HG03108 (cell line): ENCODE measurements around the gene RSPRY1.
A peak's percentile ranks its signal among the peaks of the same experiment; 100 is the strongest.
"Not testable (repeated sequence)": the region's sequence is repeated elsewhere in the genome, so short reads cannot be mapped to it uniquely, and the experiment has no call there.

Experiments
- ATAC-seq: cut with Tn5 transposase; IDR thresholded peaks from one replicate; pipeline ENCODE4 v1.9.1; 2021; ENCODE audit warnings: moderate library complexity; ENCODE audit not compliant: unreplicated experiment

The RSPRY1 gene

DNA sequence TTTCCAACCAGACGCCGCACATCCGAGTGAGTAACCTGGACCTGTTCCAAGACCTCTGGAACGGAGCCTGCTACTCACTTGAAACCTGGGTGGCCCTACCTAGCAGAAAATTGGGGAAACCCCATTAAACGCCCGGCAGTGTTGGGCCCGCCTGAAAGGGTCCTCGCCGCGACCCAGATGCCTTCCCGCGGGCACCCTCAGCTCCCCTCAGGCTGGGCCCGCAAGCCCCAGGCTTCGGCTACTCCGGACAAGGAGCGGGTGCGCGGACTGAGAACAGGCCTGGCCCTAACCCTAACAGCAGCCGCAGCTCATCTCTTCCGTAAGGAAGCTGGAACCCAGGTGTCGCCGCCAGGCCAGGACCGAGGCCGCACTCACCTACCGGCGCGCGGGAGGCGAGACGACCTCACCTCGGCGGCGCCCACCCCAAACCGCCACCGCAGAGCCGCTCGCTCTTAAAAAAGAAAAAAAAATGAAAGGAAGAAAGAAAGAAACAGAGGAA lies 634 bp upstream of the RSPRY1 start:
- ATAC-seq = peak; percentile 23

GRCh38 chr16:57186872-57187854 lies 1.0 kb downstream of the RSPRY1 start:
- ATAC-seq = no peak

DNA sequence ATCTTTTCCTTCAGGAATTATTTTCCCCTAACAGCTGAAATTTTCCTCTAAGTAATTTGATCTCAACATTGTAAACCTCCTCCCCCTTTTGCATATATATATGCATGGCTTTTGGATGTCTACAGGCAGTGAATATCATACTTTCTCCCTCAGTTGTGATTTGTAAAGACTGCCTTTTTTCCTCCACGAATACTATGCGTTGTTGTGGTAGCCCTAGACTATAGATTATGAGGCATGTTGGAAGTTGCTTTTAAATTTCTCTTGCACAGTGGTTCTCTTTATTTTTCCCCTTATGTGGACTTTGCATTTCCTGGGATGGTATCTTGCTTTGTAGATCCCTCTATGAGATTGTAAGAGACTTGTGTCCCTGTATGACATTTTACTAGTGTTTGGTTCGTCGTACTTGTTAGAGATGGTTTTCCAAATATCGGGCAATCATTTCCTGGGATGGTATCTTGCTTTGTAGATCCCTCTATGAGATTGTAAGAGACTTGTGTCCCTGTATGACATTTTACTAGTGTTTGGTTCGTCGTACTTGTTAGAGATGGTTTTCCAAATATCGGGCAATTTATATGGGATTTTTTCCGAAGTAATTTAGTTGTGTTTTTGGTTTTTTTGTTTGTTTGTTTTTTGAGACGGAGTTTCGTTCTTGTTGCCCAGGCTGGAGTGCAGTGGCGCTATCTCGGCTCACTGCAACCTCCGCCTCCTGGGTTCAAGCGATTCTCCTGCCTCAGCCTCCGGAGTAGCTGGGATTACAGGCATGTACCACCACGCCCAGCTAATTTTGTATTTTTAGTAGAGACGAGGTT lies 2.0 kb downstream of the RSPRY1 start:
- not testable (repeated sequence) for ATAC-seq

GRCh38 chr16:57188711-57189002 lies 2.5 kb downstream of the RSPRY1 start:
- no peak for ATAC-seq

DNA sequence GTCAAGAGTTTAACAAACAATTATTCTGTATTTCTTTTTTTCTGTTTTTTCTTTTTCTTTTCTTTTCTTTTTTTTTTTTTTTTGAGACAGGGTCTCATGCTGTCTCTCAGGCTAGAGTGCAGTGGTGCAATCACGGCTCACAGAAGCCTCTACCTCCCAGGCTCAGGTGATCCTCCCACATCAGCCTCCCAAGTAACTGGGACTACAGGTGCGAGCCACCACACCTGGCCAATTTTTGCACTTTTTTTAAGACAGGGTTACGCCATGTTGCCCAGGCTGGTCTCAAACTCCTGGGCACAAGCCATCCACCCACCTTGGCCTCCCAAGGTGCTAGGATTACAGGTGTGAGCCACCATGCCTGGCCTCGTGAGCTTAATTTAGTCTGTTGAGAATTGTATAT lies 3.4 kb downstream of the RSPRY1 start:
- not testable (repeated sequence) for ATAC-seq

DNA sequence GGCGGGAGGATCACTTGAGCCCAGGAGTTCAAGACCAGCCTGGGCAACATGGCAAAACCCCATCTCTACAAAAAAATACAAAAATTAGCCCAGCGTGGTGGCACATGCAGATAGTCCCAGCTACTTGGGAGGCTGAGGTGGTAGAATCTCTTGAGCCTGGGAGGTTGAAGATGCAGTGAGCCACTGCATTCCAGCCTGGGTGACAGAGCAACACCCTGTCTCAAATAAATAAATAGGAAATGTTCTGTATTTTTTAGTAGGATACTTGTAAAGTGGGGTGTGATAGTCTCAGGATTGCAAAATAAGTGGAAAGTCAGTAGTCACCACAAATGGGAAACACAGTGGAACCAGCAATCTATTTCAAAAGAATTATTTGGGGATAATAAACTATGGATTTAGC lies 4.0 kb downstream of the RSPRY1 start:
- ATAC-seq = no peak

DNA sequence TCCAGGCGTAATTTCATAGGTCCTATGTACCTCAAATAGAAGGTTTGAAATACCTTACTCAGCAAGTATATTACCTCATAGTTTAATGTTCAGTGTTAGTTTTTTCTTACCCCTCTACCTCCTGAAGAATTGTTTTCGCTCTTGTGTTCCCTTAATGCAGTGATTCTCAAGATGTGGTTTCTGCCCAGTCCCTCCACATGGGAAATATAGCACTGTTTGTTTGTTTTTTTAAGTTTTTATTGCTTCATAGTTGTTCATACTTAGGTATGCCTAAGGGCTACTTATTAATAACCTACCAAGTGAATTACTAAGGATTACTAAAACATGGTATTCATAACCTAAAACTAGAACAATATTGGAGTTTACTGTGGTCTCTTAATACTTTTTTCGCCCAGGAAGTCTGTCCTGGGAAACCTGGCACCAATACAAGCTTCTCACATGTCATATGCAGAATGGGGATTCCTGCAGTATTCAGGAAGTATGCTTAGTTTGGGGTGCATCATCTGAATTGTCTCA lies 5.0 kb downstream of the RSPRY1 start:
- no peak for ATAC-seq

GRCh38 chr16:57192146-57192545 lies 6.0 kb downstream of the RSPRY1 start:
- no peak for ATAC-seq

GRCh38 chr16:57192720-57193486 lies 6.8 kb downstream of the RSPRY1 start:
- ATAC-seq = no peak

DNA sequence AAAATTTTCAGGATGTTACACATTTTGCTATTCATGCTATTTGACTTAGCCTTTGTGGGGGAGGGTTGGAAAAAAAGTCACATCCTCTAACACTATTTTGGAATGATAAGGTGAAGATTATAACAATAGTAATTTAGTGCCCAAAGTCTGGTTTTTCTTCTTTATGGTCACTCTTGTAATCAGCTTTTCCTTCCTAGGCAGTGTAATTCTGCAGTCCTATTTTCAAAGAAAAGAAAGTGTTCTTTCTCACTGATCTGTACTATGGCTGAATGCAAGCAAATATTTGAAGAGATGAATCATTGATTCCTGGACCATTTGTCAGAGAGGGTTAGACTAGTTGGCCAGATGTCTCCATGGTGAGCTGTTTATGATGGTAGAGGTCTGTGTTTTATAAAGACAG lies 8.4 kb downstream of the RSPRY1 start:
- ATAC-seq = no peak

DNA sequence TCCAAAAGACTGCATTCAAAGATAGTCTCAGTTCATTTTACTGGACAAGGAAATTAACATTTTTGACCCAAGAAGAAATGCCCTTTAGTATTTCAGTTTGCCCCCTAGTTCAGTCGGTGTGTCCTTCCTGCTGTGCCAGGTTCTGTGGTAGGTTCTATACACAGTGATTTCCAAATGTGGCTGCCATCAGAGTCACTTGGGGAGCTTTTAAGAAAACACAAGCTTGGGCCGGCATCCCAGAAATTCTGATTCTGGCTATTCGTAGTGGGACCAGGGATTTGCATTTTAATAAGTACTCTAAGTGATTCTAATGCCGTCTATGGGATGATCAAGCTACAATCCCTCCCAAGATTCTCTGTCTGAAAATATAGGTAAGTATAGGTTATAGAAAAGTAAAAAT lies 10.2 kb downstream of the RSPRY1 start:
- ATAC-seq = no peak

GRCh38 chr16:57196753-57197152 lies 10.6 kb downstream of the RSPRY1 start:
- ATAC-seq = no peak

DNA sequence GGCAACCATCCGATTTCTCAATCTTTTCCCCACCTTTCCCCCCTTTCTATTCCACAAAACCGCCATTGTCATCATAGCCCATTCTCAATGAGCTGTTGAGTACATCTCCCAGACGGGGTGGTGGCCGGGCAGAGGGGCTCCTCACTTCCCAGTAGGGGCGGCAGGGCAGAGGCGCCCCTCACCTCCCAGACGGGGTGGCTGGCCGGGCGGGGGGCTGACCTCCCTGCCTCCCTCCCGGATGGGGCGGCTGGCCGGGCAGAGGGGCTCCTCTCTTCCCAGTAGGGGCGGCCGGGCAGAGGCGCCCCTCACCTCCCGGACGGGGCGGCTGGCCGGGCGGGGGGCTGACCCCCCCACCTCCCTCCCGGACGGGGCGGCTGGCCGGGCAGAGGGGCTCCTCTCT lies 14.2 kb downstream of the RSPRY1 start:
- not testable (repeated sequence) for ATAC-seq

DNA sequence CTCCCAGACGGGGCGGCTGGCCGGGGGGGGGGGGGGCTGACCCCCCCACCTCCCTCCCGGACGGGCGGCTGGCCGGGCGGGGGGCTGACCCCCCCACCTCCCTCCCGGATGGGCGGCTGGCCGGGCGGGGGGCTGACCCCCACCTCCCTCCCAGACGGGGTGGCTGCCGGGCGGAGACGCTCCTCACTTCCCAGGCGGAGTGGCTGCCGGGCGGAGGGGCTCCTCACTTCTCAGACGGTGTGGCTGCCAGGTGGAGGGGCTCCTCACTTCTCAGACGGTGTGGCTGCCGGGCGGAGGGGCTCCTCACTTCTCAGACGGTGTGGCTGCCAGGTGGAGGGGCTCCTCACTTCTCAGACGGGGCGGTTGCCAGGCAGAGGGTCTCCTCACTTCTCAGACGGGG lies 14.8 kb downstream of the RSPRY1 start:
- not testable (repeated sequence) for ATAC-seq

DNA sequence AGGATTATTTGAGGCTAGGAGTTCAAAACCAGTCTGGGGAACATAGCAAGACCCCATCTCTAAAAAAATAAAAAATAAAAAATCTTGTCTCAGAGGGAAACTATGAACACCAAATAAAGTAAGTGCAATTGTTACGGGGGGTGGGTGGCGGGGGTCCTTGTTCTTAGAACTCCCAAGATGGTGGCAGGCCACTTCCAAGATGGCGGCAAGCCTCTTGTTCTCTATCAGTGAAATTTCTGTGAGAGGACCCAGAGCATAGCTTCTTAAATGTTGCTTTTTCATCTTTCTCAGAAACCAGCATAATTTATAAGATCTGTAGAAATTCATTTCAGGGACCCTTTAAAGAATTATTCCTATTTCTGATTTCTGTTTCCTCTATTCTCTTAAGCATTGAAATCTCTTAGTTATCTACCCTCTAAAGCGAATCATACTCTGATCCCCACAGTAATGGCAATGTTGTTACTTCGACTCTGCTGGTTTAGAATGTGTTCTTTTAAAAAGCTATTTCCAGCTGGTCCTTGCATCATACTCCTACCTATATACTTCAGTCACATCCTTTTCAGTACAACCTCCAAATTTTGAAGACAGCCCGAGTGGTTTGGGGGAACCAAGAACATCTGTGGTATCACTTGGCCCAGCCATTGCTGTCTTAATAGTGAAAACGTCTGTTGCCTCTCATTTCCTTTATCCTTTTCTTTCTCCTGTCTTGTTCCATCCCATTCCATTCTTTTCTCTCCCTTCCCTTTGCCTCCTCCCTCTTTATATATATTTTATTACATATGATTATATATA lies 16.2 kb downstream of the RSPRY1 start:
- no peak for ATAC-seq

- ATAC-seq = no peak
Observed at GRCh38 chr16:57203451-57203850, 17.3 kb downstream of the RSPRY1 start.

GRCh38 chr16:57204675-57205074 lies 18.5 kb downstream of the RSPRY1 start:
- ATAC-seq = no peak

- no peak for ATAC-seq
Observed at GRCh38 chr16:57208926-57209325, 22.8 kb downstream of the RSPRY1 start.

GRCh38 chr16:57209780-57210179 lies 23.7 kb downstream of the RSPRY1 start:
- ATAC-seq = no peak

GRCh38 chr16:57213462-57213861 lies 27.3 kb downstream of the RSPRY1 start:
- no peak for ATAC-seq
